ENCODE data around the gene SGPL1. TPM values are rescaled to one million over a fixed set of nuclear protein-coding genes. Genes with fewer than 3 reads are reported as not detected.
"Not testable (repeated sequence)": the region's sequence is repeated elsewhere in the genome, so short reads cannot be mapped to it uniquely, and the experiment has no call there.

Gene SGPL1
- 22.5 and 23.5 TPM in 2 replicates for total RNA-seq (2014; rRNA removed; shearing (Covaris generic))

GRCh38 chr10:70815504-70816219 lies at the start of gene SGPL1:
Gene SGPL1, plus strand, starts transcription at chr10:70815948. Its CDS starts 906 bp downstream, at chr10:70816854.
- DNase-seq (ENCODE audit: low read depth) = peak; percentile 85

GRCh38 chr10:70768026-70768685 lies 47.6 kb upstream of the SGPL1 start:
- not testable (repeated sequence) for DNase-seq (ENCODE audit: low read depth)

DNA sequence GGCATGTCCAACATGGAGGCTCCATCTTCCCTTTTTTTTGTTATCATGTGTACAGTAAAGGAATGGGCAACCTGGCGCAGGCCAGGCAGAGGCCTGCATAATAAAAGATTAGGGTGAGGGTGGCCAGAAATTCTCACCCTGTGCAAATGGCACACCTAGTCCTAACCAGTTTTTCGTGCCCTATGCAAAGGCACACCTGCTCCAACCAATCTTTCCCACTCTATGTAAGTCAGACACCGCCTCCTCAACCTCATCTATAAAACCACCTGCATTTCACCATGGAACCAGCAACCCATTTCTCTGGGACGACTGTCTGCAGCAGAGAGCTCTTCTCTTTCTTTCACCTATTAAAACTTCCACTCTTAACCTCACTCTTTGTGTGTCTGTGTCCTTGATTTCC lies 46.6 kb upstream of the SGPL1 start:
- DNase-seq (ENCODE audit: low read depth) = no peak

DNA sequence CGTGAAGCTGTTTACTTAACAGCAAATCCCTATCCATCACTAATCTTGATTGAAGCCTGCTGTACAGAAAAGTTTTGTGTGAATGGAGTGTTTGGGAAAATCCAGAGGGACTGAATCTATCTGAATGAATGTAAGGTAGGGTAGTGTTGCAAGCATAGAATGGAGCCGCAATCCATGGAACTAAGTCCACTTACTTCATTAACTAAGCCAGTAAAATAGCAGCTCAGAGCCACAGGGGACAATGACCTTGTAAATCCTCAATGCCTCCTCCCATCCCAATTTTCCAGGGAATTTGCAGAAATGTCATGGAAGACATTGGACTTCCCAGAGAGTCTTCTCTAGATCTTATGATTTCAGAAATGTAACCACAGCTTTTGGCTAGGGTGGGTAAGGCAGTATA lies 45.7 kb upstream of the SGPL1 start:
- no peak for DNase-seq (ENCODE audit: low read depth)

DNA sequence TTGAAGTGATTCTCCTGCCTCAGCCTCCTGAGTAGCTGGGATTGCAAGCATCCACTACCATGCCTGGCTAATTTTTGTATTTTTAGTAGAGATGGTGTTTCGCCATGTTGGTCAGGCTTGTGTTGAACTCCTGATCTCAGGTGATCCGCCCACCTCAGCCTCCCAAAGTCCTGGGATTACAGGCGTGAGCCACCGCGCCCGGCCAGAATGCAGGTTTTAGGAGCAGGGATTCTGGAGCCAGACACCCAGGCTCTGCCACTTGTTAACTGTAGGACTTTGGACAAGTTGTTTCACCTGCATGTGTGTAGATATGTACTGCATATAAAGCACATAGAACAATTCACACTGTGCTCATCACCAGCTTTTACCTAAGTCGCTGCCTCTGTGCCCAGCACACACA lies 45.2 kb upstream of the SGPL1 start:
- not testable (repeated sequence) for DNase-seq (ENCODE audit: low read depth)

- no peak for DNase-seq (ENCODE audit: low read depth)
These were observed 44.2 kb upstream of the SGPL1 start for GRCh38 chr10:70771311-70772194.

DNA sequence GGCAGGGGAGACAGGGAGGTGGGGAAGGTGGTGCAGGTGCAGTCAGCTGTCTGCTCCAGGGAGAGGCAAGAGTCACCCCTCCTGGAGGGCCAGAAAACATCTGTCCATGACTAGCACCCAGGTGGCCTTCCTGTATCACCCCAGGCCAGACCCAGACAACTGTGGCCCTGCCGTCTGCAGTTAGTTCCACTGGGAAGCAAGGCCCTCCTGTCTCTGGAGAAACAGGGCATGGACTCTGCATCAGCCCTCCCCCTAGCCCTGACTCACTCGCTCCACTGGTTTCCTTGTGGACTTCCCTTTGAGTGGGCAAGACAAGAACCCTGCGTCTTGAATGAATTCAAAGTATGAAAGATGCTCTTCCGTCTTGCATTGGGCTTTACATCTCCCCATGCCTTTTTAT lies 43.1 kb upstream of the SGPL1 start:
- no peak for DNase-seq (ENCODE audit: low read depth)

DNA sequence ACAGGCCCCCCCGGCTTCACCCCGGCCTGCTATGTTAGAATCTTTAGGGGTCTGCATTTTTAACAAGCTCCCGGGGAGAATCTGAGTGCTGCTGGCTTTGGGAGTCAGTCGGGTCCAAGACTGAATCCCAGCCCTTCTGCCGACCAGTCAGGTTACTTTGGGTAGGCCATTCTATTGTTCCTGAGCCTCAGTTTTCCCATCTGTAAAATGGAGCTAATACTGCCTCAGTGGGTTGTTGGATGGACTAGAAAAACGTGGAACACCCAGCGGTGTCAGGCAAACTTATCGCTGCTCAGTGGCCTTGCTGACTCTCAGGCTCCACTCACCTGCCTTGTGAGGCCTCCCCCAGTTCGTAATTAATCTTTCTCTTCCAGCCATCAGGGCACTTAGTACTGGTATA lies 42.3 kb upstream of the SGPL1 start:
- DNase-seq (ENCODE audit: low read depth) = no peak

DNA sequence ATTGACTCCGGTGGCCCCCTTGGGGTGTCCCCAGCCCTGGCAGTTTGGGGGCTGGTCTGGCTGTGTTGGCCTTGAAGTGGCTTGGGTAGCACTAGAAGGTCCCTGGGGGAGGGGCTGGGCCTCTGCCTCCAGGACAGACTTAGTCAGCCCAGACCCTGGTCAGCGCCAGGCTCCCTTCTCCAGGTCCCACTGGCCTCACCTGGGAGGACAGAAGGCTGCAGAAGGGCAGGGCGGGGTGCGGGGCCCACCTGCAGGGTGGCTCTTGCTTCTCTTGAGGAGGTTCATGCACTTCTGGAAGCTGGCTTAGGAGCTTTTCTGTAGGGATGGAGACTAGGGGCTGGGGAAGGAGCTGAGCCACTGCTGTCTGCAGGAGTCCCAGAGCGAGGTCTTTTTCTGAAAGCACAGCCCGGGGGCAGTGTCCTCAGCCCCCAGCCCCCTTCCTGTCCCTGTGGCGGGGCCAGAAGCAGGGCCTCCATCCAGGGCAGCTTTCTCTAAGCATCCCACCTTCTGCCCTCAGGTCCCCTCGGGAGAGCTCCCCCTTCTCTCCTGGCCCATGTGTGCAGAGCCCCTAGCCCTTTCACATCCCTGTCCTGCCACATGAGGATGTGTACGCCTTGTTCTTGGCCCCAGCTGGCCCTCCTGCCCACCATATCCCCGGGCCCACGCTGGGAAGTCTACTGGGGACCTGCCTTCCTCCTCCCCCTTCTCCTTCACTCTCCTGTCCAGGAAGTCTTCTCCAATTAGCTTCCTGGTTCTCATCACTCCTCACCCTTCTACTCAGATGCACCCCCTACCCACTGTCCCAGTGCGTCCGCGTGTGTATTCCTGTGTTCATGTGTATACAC lies 41.6 kb upstream of the SGPL1 start:
- no peak for DNase-seq (ENCODE audit: low read depth)

DNA sequence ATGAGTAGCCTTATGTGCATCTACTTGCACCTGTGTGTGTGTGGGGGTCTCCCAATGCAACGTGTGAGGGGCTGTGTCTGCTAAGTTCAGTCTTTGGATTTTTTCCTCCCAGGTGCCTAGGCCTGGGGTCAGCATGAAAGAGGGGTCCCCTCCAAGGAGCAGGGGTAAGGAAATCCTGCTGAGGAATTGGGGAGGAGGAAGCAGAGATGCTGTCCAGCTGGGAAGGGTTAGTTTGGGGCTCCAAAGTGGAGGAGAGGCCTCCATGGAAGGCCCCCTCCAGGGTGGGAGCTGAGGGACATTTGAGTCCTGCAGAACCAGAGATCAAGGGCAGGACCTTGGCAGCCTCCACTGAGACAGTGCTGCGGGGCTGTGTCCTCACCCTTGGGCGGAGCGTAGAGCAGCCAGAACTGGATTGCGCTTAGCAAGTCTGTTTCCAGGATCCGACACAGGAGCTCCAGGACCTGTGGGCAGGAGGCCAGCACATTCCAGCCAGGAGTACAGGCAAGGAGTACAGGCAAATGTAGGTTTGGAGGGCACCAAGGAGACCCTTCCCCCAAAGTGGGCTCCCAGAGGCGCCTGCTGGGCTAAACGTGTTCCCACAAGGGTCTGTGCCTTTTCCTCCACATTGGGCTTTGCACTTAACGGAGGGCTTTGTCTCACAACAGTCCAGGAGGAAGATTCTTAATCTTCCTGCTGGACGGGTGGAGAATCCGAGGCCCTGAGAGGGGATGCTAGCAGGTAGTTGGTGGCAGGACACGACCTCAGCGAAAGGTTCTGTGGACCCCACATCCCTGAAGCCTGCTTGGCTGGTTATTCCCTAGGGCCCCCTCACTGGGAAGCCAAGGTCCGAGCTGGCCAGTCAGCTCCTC lies 40.7 kb upstream of the SGPL1 start:
- DNase-seq (ENCODE audit: low read depth) = no peak

GRCh38 chr10:70775679-70776454 lies 39.9 kb upstream of the SGPL1 start:
- no peak for DNase-seq (ENCODE audit: low read depth)

GRCh38 chr10:70776455-70777005 lies 39.2 kb upstream of the SGPL1 start:
- DNase-seq (ENCODE audit: low read depth) = no peak

GRCh38 chr10:70777063-70777875 lies 38.5 kb upstream of the SGPL1 start:
- DNase-seq (ENCODE audit: low read depth) = no peak

DNA sequence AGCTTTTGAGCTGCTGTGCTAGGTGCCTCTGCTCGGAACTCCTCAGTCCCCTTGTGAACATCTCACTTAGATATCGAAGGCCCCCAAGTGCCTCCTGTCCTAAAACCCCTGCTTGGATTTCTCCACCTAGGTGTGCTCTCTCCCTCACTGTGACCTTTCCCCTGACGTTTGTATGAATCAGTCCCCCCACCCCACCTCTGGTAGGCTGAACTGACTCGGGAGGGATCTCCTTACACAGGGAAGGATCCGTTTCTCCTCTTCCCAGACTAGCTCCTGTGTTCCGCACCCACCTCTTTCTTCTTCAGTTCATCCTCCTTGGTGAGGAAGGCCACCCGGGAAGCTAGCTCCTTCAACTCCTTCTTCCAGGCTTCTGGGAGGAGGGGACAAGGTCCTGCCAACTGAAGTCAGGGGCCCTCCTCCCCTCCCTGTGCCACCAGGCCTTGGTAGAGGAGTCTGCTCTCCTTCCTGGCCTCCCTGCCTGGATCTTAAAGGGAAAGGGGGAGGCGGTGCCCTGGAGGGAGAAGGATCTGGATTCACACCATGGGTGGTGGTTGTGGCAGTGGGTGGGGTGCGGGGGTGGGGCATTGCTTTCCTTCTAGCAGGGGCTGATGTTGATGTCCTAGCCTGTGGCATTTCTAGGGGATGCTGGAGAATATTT lies 37.4 kb upstream of the SGPL1 start:
- no peak for DNase-seq (ENCODE audit: low read depth)

- DNase-seq (ENCODE audit: low read depth) = no peak
These were observed 36.7 kb upstream of the SGPL1 start for GRCh38 chr10:70779088-70779487.

GRCh38 chr10:70779511-70780369 lies 36.0 kb upstream of the SGPL1 start:
- no peak for DNase-seq (ENCODE audit: low read depth)

DNA sequence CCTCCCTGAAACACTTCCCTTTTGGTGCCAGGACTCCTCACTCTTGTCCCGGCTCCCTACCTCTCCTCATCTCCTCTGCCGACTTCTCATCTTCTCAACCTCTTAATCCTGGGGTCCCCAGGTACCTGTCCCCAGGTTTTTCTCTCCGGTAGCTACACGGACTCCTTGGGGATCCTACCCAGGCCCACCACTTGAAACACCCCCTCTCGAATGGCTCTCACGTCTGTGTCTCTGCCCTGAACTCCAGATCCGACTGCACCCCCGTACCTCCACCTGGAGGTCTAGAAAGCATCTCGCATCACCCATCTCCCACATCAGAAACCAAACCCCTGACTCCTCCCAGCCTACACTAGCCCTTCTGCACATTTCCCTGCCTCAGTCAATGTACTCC lies 35.4 kb upstream of the SGPL1 start:
- no peak for DNase-seq (ENCODE audit: low read depth)

All from Daoy (cell line).